Stimulated activated CD8-positive, alpha-beta memory T cell treated with anti-CD3 and anti-CD28 coated beads, Interleukin-12 subunit alpha, Interleukin-12 subunit beta, amount 100 ng/mL, for 24 hours (primary cell): Measurements from ENCODE around the gene DUSP15.
"Not testable (repeated sequence)": the region's sequence is repeated elsewhere in the genome, so short reads cannot be mapped to it uniquely, and the experiment has no call there.

Experiments
- DNase-seq: peaks from one replicate; pipeline ENCODE4 v3.0.0-alpha.2; 2020; ENCODE audit errors: extremely low read depth

The DUSP15 gene

GRCh38 chr20:31822421-31823330 lies 47.7 kb downstream of the DUSP15 start:
- DNase-seq: peak; percentile 42

GRCh38 chr20:31821427-31821826 lies 48.9 kb downstream of the DUSP15 start:
- no peak for DNase-seq

- no peak for DNase-seq
Observed at GRCh38 chr20:31820228-31820627, 50.1 kb downstream of the DUSP15 start.

GRCh38 chr20:31819083-31819784 lies 51.1 kb downstream of the DUSP15 start, which contains the start of gene MYLK2:
Gene MYLK2, plus strand, starts transcription at chr20:31819356. Its CDS starts 225 bp downstream, at chr20:31819581.
- DNase-seq: no peak

- DNase-seq: no peak
Observed at GRCh38 chr20:31818376-31818908, 51.9 kb downstream of the DUSP15 start.

- DNase-seq: no peak
Observed at GRCh38 chr20:31817461-31817860, 52.9 kb downstream of the DUSP15 start.

- no peak for DNase-seq
Observed at GRCh38 chr20:31816221-31816620, 54.1 kb downstream of the DUSP15 start.

- no peak for DNase-seq
Observed at GRCh38 chr20:31815408-31816188, 54.7 kb downstream of the DUSP15 start.

GRCh38 chr20:31814142-31814541 lies 56.2 kb downstream of the DUSP15 start:
- DNase-seq: not testable (repeated sequence)

- DNase-seq: no peak
Observed at GRCh38 chr20:31813611-31814010, 56.7 kb downstream of the DUSP15 start.

GRCh38 chr20:31811796-31812728 lies 58.3 kb downstream of the DUSP15 start:
- no peak for DNase-seq

GRCh38 chr20:31811198-31811597 lies 59.1 kb downstream of the DUSP15 start:
- no peak for DNase-seq
